Activated T-helper 1 cell treated with Interleukin-2 at 50 U/mL for 16 hours (primary cell): Measurements from ENCODE around the gene CTBP1.
"Not testable (repeated sequence)": the region's sequence is repeated elsewhere in the genome, so short reads cannot be mapped to it uniquely, and the experiment has no call there.

Experiments used
- DNase-seq: peaks from one replicate; pipeline ENCODE4 v3.0.0-alpha.2; 2020; ENCODE audit warnings: low read depth

The CTBP1 gene

GRCh38 chr4:1237981-1238675 is 10.8 kb downstream of the CTBP1 start:
- DNase-seq: no peak

- DNase-seq: not testable (repeated sequence)
Measured at GRCh38 chr4:1237261-1237660, 11.7 kb downstream of the CTBP1 start.

GRCh38 chr4:1236836-1237235 is 12.1 kb downstream of the CTBP1 start:
- not testable (repeated sequence) for DNase-seq

- DNase-seq: no peak
Measured at GRCh38 chr4:1236103-1236641, 12.8 kb downstream of the CTBP1 start.

GRCh38 chr4:1235381-1236102 is 13.4 kb downstream of the CTBP1 start:
- DNase-seq: no peak

GRCh38 chr4:1234811-1235292 is 14.1 kb downstream of the CTBP1 start:
- no peak for DNase-seq

- no peak for DNase-seq
Measured at GRCh38 chr4:1234309-1234695, 14.6 kb downstream of the CTBP1 start.

- DNase-seq: no peak
Measured at GRCh38 chr4:1233641-1234308, 15.2 kb downstream of the CTBP1 start.

GRCh38 chr4:1232661-1233621 is 16.0 kb downstream of the CTBP1 start:
- no peak for DNase-seq

- DNase-seq: no peak
Measured at GRCh38 chr4:1231637-1232360, 17.1 kb downstream of the CTBP1 start.

GRCh38 chr4:1230971-1231636 is 17.8 kb downstream of the CTBP1 start:
- DNase-seq: no peak

GRCh38 chr4:1230316-1230715 is 18.6 kb downstream of the CTBP1 start:
- DNase-seq: no peak

- DNase-seq: no peak
Measured at GRCh38 chr4:1229117-1229849, 19.6 kb downstream of the CTBP1 start.

- DNase-seq: no peak
Measured at GRCh38 chr4:1227816-1228215, 21.1 kb downstream of the CTBP1 start.

- no peak for DNase-seq
Measured at GRCh38 chr4:1226598-1226997, 22.3 kb downstream of the CTBP1 start.

- DNase-seq: no peak
Measured at GRCh38 chr4:1226144-1226481, 22.8 kb downstream of the CTBP1 start.

GRCh38 chr4:1225272-1226143 is 23.4 kb downstream of the CTBP1 start:
- DNase-seq: no peak
